HEK293 (cell line): Measurements from ENCODE around the gene GNAI2.
A peak's percentile ranks its signal among the peaks of the same experiment; 100 is the strongest.

Experiments used
- BCL11A ChIP-seq: fragments of 450-650 bp; formaldehyde crosslinking; IDR thresholded peaks from 2 replicates; pipeline ENCODE4 v1.5.1; 2016; ENCODE audit warnings: low read depth, missing biosample characterization, missing genetic modification characterization
- GLI2 ChIP-seq: fragments of 450-650 bp; formaldehyde crosslinking; IDR thresholded peaks from 2 replicates; pipeline ENCODE4; 2017; ENCODE audit warnings: missing biosample characterization, missing genetic modification characterization, low read depth, borderline replicate concordance
- HOXC10 ChIP-seq: sonication (generic); formaldehyde crosslinking; IDR thresholded peaks from 2 replicates; pipeline ENCODE4 v1.8.1; 2023; ENCODE audit warnings: mild to moderate bottlenecking, missing genetic modification reagents
- KLF16 ChIP-seq: fragments of 450-650 bp; formaldehyde crosslinking; IDR thresholded peaks from 2 replicates; pipeline ENCODE4 v1.5.1; 2017; ENCODE audit warnings: missing biosample characterization, missing genetic modification characterization
- KLF8 ChIP-seq: fragments of 450-650 bp; formaldehyde crosslinking; IDR thresholded peaks from 2 replicates; pipeline ENCODE4 v1.5.1; 2016; ENCODE audit warnings: missing biosample characterization, missing genetic modification characterization
- REPIN1 ChIP-seq: fragments of 450-650 bp; formaldehyde crosslinking; IDR thresholded peaks from 2 replicates; pipeline ENCODE4 v1.5.1; 2017; ENCODE audit warnings: missing biosample characterization, missing genetic modification characterization, low read depth
- SCRT1 ChIP-seq: fragments of 450-650 bp; formaldehyde crosslinking; IDR thresholded peaks from 2 replicates; pipeline ENCODE4 v1.5.1; 2016; ENCODE audit warnings: missing biosample characterization, missing genetic modification characterization, borderline replicate concordance
- SETDB1 ChIP-seq: IDR thresholded peaks from one replicate; pipeline ENCODE4 v1.6.1; 2017; ENCODE audit warnings: mild to moderate bottlenecking, low read length, moderate library complexity, mixed read lengths; ENCODE audit not compliant: insufficient read length
- ZBTB20 ChIP-seq: fragments of 450-650 bp; formaldehyde crosslinking; IDR thresholded peaks from 2 replicates; pipeline ENCODE4 v1.5.1; 2016; ENCODE audit warnings: missing biosample characterization, missing genetic modification characterization
- ZIC2 ChIP-seq: fragments of 450-650 bp; formaldehyde crosslinking; IDR thresholded peaks from 2 replicates; pipeline ENCODE4 v1.5.1; 2016; ENCODE audit warnings: missing biosample characterization, missing genetic modification characterization
- ZNF114 ChIP-seq: fragments of 450-650 bp; formaldehyde crosslinking; IDR thresholded peaks from 2 replicates; pipeline ENCODE4 v1.5.0; 2017; ENCODE audit warnings: missing biosample characterization, missing genetic modification characterization
- ZNF223 ChIP-seq: fragments of 450-650 bp; formaldehyde crosslinking; IDR thresholded peaks from 2 replicates; pipeline ENCODE4 v1.5.1; 2016; ENCODE audit warnings: missing biosample characterization, missing genetic modification characterization
- ZNF24 ChIP-seq: fragments of 450-650 bp; formaldehyde crosslinking; IDR thresholded peaks from 2 replicates; pipeline ENCODE4 v1.5.1; 2016; ENCODE audit warnings: missing biosample characterization, missing genetic modification characterization
- ZNF302 ChIP-seq: fragments of 450-650 bp; formaldehyde crosslinking; IDR thresholded peaks from 2 replicates; pipeline ENCODE4 v1.5.1; 2016; ENCODE audit warnings: missing biosample characterization, missing genetic modification characterization, low read depth
- ZNF311 ChIP-seq: fragments of 450-650 bp; formaldehyde crosslinking; IDR thresholded peaks from 2 replicates; pipeline ENCODE4 v1.5.1; 2017; ENCODE audit warnings: missing biosample characterization, missing genetic modification characterization, borderline replicate concordance
- ZNF335 ChIP-seq: fragments of 450-650 bp; formaldehyde crosslinking; conservative IDR thresholded peaks from 2 replicates; pipeline ENCODE4 v1.5.1; 2016; ENCODE audit warnings: missing biosample characterization, missing genetic modification characterization
- ZNF433 ChIP-seq: fragments of 450-650 bp; formaldehyde crosslinking; IDR thresholded peaks from 2 replicates; pipeline ENCODE4 v1.5.1; 2016; ENCODE audit warnings: missing biosample characterization, missing genetic modification characterization, low read depth
- ZNF521 ChIP-seq: fragments of 450-650 bp; formaldehyde crosslinking; IDR thresholded peaks from 2 replicates; pipeline ENCODE4 v1.5.1; 2017; ENCODE audit warnings: missing biosample characterization, mild to moderate bottlenecking, missing genetic modification characterization
- ZNF654 ChIP-seq: fragments of 450-650 bp; formaldehyde crosslinking; IDR thresholded peaks from 2 replicates; pipeline ENCODE4 v1.5.1; 2016; ENCODE audit warnings: low read depth, missing biosample characterization, missing genetic modification characterization
- ZNF785 ChIP-seq: fragments of 450-650 bp; formaldehyde crosslinking; IDR thresholded peaks from 2 replicates; pipeline ENCODE4 v1.5.1; 2016; ENCODE audit warnings: missing biosample characterization, missing genetic modification characterization
- ZXDB ChIP-seq: fragments of 450-650 bp; formaldehyde crosslinking; IDR thresholded peaks from 2 replicates; pipeline ENCODE4 v1.5.1; 2016; ENCODE audit warnings: missing biosample characterization, missing genetic modification characterization
- TF ChIP-seq, protein P1 (sequence below): fragments of 450-650 bp; formaldehyde crosslinking; IDR thresholded peaks from 2 replicates; pipeline ENCODE4 v1.5.1; 2016; ENCODE audit warnings: missing biosample characterization, missing genetic modification characterization
- TF ChIP-seq, protein P2 (sequence below): fragments of 450-650 bp; formaldehyde crosslinking; IDR thresholded peaks from 2 replicates; pipeline ENCODE4 v1.5.1; 2016; ENCODE audit warnings: missing biosample characterization, missing genetic modification characterization
- TF ChIP-seq, protein P3 (sequence below): fragments of 450-650 bp; formaldehyde crosslinking; IDR thresholded peaks from 2 replicates; pipeline ENCODE4 v1.5.1; 2017; ENCODE audit warnings: missing biosample characterization, missing genetic modification characterization
- TF ChIP-seq, protein P4 (sequence below): fragments of 450-650 bp; formaldehyde crosslinking; IDR thresholded peaks from 2 replicates; pipeline ENCODE4 v1.5.1; 2016; ENCODE audit warnings: missing biosample characterization, missing genetic modification characterization
- TF ChIP-seq, protein P5 (sequence below): fragments of 450-650 bp; formaldehyde crosslinking; IDR thresholded peaks from 2 replicates; pipeline ENCODE4 v1.5.1; 2016; ENCODE audit warnings: missing biosample characterization, missing genetic modification characterization

GNAI2 gene

DNA sequence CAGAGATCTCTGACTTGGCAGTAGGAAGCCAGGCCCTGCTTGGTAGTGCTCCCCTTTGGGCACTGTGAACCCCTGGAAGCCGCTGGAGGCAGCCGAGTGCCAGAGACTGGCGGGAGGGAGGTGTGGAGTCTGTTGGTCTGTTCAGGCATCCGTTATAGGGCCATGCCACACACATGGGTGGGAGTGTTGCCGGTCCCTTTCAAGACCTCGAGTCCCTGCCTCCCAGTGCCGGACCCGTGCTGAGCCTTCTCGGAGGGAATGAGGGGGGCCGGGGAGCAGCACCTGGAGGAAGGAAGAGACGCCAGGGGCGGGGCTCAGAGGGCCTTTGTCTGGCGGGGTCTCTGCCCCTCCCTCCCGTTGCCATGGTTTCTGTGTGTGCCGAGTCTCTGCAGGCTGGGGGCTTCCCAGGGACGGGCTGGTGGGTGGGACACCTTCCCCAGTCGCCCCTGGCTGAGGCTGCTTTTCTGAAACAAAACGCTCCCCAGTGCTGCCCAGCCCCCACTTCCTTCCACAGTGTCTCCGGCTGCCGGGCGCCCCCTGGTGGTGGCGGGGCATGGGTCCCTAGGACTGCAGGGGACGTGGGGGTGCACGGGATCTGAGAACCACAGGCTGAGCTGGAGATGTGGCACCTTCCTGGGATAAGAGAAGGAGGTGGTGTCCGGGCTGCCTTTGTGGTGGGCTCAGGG, 10.0 kb downstream of the GNAI2 start (continued):
- TF ChIP-seq, protein P1, sequence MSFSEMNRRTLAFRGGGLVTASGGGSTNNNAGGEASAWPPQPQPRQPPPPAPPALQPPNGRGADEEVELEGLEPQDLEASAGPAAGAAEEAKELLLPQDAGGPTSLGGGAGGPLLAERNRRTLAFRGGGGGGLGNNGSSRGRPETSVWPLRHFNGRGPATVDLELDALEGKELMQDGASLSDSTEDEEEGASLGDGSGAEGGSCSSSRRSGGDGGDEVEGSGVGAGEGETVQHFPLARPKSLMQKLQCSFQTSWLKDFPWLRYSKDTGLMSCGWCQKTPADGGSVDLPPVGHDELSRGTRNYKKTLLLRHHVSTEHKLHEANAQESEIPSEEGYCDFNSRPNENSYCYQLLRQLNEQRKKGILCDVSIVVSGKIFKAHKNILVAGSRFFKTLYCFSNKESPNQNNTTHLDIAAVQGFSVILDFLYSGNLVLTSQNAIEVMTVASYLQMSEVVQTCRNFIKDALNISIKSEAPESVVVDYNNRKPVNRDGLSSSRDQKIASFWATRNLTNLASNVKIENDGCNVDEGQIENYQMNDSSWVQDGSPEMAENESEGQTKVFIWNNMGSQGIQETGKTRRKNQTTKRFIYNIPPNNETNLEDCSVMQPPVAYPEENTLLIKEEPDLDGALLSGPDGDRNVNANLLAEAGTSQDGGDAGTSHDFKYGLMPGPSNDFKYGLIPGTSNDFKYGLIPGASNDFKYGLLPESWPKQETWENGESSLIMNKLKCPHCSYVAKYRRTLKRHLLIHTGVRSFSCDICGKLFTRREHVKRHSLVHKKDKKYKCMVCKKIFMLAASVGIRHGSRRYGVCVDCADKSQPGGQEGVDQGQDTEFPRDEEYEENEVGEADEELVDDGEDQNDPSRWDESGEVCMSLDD = peak; percentile 80; the same call in 1 of the 2 replicates
- TF ChIP-seq ZNF335 (tag by site-specific recombination) (peak; percentile 61), REPIN1 (no peak), GLI2 (tag by site-specific recombination) (no peak), KLF16 (peak; percentile 57; the same call in 1 of the 2 replicates), BCL11A (tag by site-specific recombination) (no peak), ZXDB (peak; percentile 44; the same call in 1 of the 2 replicates), SETDB1 (no peak), KLF8 (tag by site-specific recombination) (peak; percentile 43; the same call in 1 of the 2 replicates), ZNF223 (tag by site-specific recombination) (no peak), ZIC2 (no peak), ZNF114 (tag by site-specific recombination) (no peak), ZNF521 (tag by site-specific recombination) (no peak), ZNF311 (tag by site-specific recombination) (no peak), ZNF785 (tag by site-specific recombination) (no peak), HOXC10 (CRISPR knock-in tag) (no peak), ZNF302 (tag by site-specific recombination) (no peak), ZBTB20 (no peak), ZNF654 (tag by site-specific recombination) (peak; percentile 58), ZNF24 (peak; percentile 60; the same call in 1 of the 2 replicates), SCRT1 (no peak), ZNF433 (tag by site-specific recombination) (no peak)
- TF ChIP-seq, protein P2, sequence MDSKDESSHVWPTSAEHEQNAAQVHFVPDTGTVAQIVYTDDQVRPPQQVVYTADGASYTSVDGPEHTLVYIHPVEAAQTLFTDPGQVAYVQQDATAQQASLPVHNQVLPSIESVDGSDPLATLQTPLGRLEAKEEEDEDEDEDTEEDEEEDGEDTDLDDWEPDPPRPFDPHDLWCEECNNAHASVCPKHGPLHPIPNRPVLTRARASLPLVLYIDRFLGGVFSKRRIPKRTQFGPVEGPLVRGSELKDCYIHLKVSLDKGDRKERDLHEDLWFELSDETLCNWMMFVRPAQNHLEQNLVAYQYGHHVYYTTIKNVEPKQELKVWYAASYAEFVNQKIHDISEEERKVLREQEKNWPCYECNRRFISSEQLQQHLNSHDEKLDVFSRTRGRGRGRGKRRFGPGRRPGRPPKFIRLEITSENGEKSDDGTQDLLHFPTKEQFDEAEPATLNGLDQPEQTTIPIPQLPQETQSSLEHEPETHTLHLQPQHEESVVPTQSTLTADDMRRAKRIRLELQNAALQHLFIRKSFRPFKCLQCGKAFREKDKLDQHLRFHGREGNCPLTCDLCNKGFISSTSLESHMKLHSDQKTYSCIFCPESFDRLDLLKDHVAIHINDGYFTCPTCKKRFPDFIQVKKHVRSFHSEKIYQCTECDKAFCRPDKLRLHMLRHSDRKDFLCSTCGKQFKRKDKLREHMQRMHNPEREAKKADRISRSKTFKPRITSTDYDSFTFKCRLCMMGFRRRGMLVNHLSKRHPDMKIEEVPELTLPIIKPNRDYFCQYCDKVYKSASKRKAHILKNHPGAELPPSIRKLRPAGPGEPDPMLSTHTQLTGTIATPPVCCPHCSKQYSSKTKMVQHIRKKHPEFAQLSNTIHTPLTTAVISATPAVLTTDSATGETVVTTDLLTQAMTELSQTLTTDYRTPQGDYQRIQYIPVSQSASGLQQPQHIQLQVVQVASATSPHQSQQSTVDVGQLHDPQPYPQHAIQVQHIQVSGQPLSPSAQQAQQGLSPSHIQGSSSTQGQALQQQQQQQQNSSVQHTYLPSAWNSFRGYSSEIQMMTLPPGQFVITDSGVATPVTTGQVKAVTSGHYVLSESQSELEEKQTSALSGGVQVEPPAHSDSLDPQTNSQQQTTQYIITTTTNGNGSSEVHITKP (tag by site-specific recombination) = peak; percentile 89
- TF ChIP-seq, protein P3, sequence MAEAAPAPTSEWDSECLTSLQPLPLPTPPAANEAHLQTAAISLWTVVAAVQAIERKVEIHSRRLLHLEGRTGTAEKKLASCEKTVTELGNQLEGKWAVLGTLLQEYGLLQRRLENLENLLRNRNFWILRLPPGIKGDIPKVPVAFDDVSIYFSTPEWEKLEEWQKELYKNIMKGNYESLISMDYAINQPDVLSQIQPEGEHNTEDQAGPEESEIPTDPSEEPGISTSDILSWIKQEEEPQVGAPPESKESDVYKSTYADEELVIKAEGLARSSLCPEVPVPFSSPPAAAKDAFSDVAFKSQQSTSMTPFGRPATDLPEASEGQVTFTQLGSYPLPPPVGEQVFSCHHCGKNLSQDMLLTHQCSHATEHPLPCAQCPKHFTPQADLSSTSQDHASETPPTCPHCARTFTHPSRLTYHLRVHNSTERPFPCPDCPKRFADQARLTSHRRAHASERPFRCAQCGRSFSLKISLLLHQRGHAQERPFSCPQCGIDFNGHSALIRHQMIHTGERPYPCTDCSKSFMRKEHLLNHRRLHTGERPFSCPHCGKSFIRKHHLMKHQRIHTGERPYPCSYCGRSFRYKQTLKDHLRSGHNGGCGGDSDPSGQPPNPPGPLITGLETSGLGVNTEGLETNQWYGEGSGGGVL (tag by site-specific recombination) = no peak
- TF ChIP-seq, protein P4, sequence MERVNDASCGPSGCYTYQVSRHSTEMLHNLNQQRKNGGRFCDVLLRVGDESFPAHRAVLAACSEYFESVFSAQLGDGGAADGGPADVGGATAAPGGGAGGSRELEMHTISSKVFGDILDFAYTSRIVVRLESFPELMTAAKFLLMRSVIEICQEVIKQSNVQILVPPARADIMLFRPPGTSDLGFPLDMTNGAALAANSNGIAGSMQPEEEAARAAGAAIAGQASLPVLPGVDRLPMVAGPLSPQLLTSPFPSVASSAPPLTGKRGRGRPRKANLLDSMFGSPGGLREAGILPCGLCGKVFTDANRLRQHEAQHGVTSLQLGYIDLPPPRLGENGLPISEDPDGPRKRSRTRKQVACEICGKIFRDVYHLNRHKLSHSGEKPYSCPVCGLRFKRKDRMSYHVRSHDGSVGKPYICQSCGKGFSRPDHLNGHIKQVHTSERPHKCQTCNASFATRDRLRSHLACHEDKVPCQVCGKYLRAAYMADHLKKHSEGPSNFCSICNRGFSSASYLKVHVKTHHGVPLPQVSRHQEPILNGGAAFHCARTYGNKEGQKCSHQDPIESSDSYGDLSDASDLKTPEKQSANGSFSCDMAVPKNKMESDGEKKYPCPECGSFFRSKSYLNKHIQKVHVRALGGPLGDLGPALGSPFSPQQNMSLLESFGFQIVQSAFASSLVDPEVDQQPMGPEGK (tag by site-specific recombination) = peak; percentile 91
- TF ChIP-seq, protein P5, sequence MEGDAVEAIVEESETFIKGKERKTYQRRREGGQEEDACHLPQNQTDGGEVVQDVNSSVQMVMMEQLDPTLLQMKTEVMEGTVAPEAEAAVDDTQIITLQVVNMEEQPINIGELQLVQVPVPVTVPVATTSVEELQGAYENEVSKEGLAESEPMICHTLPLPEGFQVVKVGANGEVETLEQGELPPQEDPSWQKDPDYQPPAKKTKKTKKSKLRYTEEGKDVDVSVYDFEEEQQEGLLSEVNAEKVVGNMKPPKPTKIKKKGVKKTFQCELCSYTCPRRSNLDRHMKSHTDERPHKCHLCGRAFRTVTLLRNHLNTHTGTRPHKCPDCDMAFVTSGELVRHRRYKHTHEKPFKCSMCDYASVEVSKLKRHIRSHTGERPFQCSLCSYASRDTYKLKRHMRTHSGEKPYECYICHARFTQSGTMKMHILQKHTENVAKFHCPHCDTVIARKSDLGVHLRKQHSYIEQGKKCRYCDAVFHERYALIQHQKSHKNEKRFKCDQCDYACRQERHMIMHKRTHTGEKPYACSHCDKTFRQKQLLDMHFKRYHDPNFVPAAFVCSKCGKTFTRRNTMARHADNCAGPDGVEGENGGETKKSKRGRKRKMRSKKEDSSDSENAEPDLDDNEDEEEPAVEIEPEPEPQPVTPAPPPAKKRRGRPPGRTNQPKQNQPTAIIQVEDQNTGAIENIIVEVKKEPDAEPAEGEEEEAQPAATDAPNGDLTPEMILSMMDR (tag by site-specific recombination) = peak; percentile 87
